ENCODE data around the gene GABPA. TPM values are rescaled to one million over a fixed set of nuclear protein-coding genes. Genes with fewer than 3 reads are reported as not detected.
"Not testable (repeated sequence)": the region's sequence is repeated elsewhere in the genome, so short reads cannot be mapped to it uniquely, and the experiment has no call there.

Gene GABPA
- total and polyA plus RNA-seq, 2 of the 13 experiments (the other 11 are each of a cell fraction or from before 2014, with no cell fraction given): 7.4 to 13.2 TPM

DNA sequence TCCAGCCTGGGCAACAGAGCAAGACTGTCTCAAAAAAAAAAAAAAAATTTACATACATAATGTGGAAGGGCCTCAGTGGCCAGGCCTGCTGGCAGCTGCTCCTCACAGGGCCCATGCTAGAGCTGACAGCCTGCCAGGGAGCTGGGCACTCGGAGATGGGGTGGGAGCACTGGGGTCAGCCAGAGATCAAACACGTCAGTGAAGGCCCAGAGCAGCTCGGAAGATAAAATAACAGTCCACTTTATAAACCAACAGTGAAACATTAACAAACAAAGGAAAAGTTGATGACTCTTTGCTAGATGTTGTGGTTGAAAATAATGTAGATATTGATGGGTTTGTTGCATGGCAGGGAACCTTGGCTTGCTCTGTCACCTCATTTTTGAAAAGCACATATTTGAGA, 42.8 kb upstream of the GABPA start:
- no peaks in the 10 kb centered on the region for H3K4me1 ChIP-seq (ENCODE audit: insufficient read depth, low read length)
- POLR2A ChIA-PET: no interaction called here
- H3K36me3 ChIP-seq (replicated peaks in 1 of 2; ENCODE audit: control insufficient read depth in 1 of 2, insufficient read depth in 2 of 2, low read length in 2 of 2): no peaks in the 10 kb centered on the region
- in situ Hi-C loops (cut with HindIII; ENCODE audit: extremely low pct_ligation_motif_present, low pct_unique_long_range_greater_than_20kb) (no loop called here), intact Hi-C loops (cut with micrococcal nuclease; ENCODE audit: unreplicated experiment) (no loop called here)
- no peaks in the 10 kb centered on the region for H3K79me2 ChIP-seq (ENCODE audit: insufficient read depth, low read length)
- ATAC-seq (no peak), FAIRE-seq (no peak), DNase-seq (ENCODE audit: low spot score) (no peak)
- H2AFZ ChIP-seq (ENCODE audit: low read length): no peak overlapping the region
- no peak overlapping the region for H3K27ac ChIP-seq (ENCODE audit: extremely low read length, insufficient read depth, low read length)
- H3K27me3 ChIP-seq (ENCODE audit: control insufficient read depth in 1 of 2, insufficient read depth in 2 of 2, low read length in 2 of 2): no peaks in the 10 kb centered on the region
- CTCF ChIA-PET (ENCODE audit: low intra/inter-chr PET ratio, low total read pairs): no interaction called here
- H3K4me2 ChIP-seq (ENCODE audit: low read depth, low read length): no peak overlapping the region
- H3K4me3 ChIP-seq (replicated peaks in 1 of 3; ENCODE audit: insufficient read depth in 1 of 3, low read depth in 2 of 3, low read length in 3 of 3): no peak overlapping the region
- H4K20me1 ChIP-seq (ENCODE audit: insufficient read depth, low read length): no peaks in the 10 kb centered on the region
- no peak overlapping the region for H3K9ac ChIP-seq (ENCODE audit: insufficient read depth, low read depth, low read length)
- H3K9me3 ChIP-seq (ENCODE audit: low read length): no peaks in the 10 kb centered on the region
- BruUV-seq (replicated peaks): no TSS peak
- TF ChIP-seq PHF20 (CRISPR knock-in tag; IDR thresholded peaks at IDR 0.05) (no peak), ZBTB46 (CRISPR knock-in tag; IDR thresholded peaks at IDR 0.05; ENCODE audit: borderline replicate concordance) (no peak), RBFOX2 (IDR thresholded peaks at IDR 0.05; ENCODE audit: low read depth, low read length) (no peak), ZNF20 (CRISPR knock-in tag; IDR thresholded peaks at IDR 0.05) (no peak), ZNF350 (CRISPR knock-in tag; IDR thresholded peaks at IDR 0.05; ENCODE audit: borderline replicate concordance, low read depth) (no peak), GATA4 (IDR thresholded peaks at IDR 0.05; ENCODE audit: borderline replicate concordance, low read depth) (no peak), ZNF34 (CRISPR knock-in tag; IDR thresholded peaks at IDR 0.05; ENCODE audit: borderline replicate concordance) (no peak), NRL (CRISPR knock-in tag; IDR thresholded peaks at IDR 0.05; ENCODE audit: borderline replicate concordance) (no peak), ZNF558 (CRISPR knock-in tag; IDR thresholded peaks at IDR 0.05; ENCODE audit: borderline replicate concordance) (no peak), STAT5B (CRISPR knock-in tag; IDR thresholded peaks at IDR 0.05) (no peak)
- TF ChIP-seq, protein P1, sequence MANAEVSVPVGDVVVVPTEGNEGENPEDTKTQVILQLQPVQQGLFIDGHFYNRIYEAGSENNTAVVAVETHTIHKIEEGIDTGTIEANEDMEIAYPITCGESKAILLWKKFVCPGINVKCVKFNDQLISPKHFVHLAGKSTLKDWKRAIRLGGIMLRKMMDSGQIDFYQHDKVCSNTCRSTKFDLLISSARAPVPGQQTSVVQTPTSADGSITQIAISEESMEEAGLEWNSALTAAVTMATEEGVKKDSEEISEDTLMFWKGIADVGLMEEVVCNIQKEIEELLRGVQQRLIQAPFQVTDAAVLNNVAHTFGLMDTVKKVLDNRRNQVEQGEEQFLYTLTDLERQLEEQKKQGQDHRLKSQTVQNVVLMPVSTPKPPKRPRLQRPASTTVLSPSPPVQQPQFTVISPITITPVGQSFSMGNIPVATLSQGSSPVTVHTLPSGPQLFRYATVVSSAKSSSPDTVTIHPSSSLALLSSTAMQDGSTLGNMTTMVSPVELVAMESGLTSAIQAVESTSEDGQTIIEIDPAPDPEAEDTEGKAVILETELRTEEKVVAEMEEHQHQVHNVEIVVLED (CRISPR knock-in tag; IDR thresholded peaks at IDR 0.05; ENCODE audit: borderline replicate concordance): no peak
- 7% methylated on average over 3 of the region's 3 CpGs for WGBS (ENCODE audit: low lambda C conversion rate)

GRCh38 chr21:25695461-25695860, 39.3 kb upstream of the GABPA start:
- CTCF ChIA-PET (ENCODE audit: low intra/inter-chr PET ratio, low total read pairs); BruUV-seq (replicated peaks); H3K79me2 ChIP-seq (ENCODE audit: insufficient read depth, low read length); H3K4me1 ChIP-seq (ENCODE audit: insufficient read depth, low read length); H3K4me2 ChIP-seq (ENCODE audit: low read depth, low read length); H3K36me3 ChIP-seq (replicated peaks in 1 of 2; ENCODE audit: control insufficient read depth in 1 of 2, insufficient read depth in 2 of 2, low read length in 2 of 2); ATAC-seq; H3K27ac ChIP-seq (ENCODE audit: extremely low read length, insufficient read depth, low read length); H3K9ac ChIP-seq (ENCODE audit: insufficient read depth, low read depth, low read length); H3K4me3 ChIP-seq (replicated peaks in 1 of 3; ENCODE audit: insufficient read depth in 1 of 3, low read depth in 2 of 3, low read length in 3 of 3); intact Hi-C loops (cut with micrococcal nuclease; ENCODE audit: unreplicated experiment); H4K20me1 ChIP-seq (ENCODE audit: insufficient read depth, low read length); POLR2A ChIA-PET; H3K9me3 ChIP-seq (ENCODE audit: low read length); FAIRE-seq; H2AFZ ChIP-seq (ENCODE audit: low read length); H3K27me3 ChIP-seq (ENCODE audit: control insufficient read depth in 1 of 2, insufficient read depth in 2 of 2, low read length in 2 of 2); DNase-seq (ENCODE audit: low spot score); in situ Hi-C loops (cut with HindIII; ENCODE audit: extremely low pct_ligation_motif_present, low pct_unique_long_range_greater_than_20kb): not testable (repeated sequence)
- WGBS (ENCODE audit: low lambda C conversion rate): 77% methylated on average over 24 of the region's 36 CpGs
